Loucy (cell line): Measurements from ENCODE around the gene ZNF296.

Experiments used
- CTCF ChIP-seq: fragments of 200-600 bp; sonication (generic); conservative IDR thresholded peaks from 2 replicates; pipeline ENCODE4 v1.5.1; 2014; ENCODE audit warnings: mild to moderate bottlenecking, antibody characterized with exemption, low read length
- EZH2phosphoT487 ChIP-seq: fragments of 200-600 bp; IDR thresholded peaks from 2 replicates; pipeline ENCODE4 v1.6.1; 2018; ENCODE audit warnings: antibody characterized with exemption, mild to moderate bottlenecking, moderate library complexity, borderline replicate concordance

- TF ChIP-seq CTCF, result no peak
- no peak for TF ChIP-seq EZH2phosphoT487
These were observed 8.2 kb downstream of the ZNF296 start for GRCh38 chr19:45068041-45068440.
